NOMO-1 treated with DMSO at 0.1 percent for 48 hours (cell line): Measurements from ENCODE around the gene OSBP2.
"Not testable (repeated sequence)": the region's sequence is repeated elsewhere in the genome, so short reads cannot be mapped to it uniquely, and the experiment has no call there.

ENCODE experiments used
- DNase-seq: peaks from one replicate; lab custom pipeline; 2025; ENCODE audit not compliant: unreplicated experiment; lab: John Stamatoyannopoulos, UW

Gene OSBP2

GRCh38 chr22:30675436-30675835 lies 19.2 kb upstream of the OSBP2 start:
- DNase-seq: no peak

- DNase-seq: not testable (repeated sequence)
Measured at GRCh38 chr22:30676565-30676964, 18.1 kb upstream of the OSBP2 start.

GRCh38 chr22:30679895-30680690 lies 14.6 kb upstream of the OSBP2 start:
- DNase-seq: not testable (repeated sequence)

- no peak for DNase-seq
Measured at GRCh38 chr22:30680991-30681770, 13.5 kb upstream of the OSBP2 start.

GRCh38 chr22:30681831-30682230 lies 12.8 kb upstream of the OSBP2 start:
- DNase-seq: no peak

- DNase-seq: no peak
Measured at GRCh38 chr22:30685178-30685577, 9.5 kb upstream of the OSBP2 start.

- no peak for DNase-seq
Measured at GRCh38 chr22:30687358-30687757, 7.3 kb upstream of the OSBP2 start.

GRCh38 chr22:30689622-30690021 lies 5.1 kb upstream of the OSBP2 start:
- no peak for DNase-seq

- DNase-seq: no peak
Measured at GRCh38 chr22:30691204-30691603, 3.5 kb upstream of the OSBP2 start.

- peak; percentile 53 for DNase-seq
Measured at GRCh38 chr22:30694171-30694639, 469 bp upstream of the OSBP2 start.

GRCh38 chr22:30695351-30695851 lies 727 bp downstream of the OSBP2 start:
- DNase-seq: no peak

GRCh38 chr22:30695871-30696655 lies 1.4 kb downstream of the OSBP2 start:
- no peak for DNase-seq

- no peak for DNase-seq
Measured at GRCh38 chr22:30697975-30698374, 3.3 kb downstream of the OSBP2 start.

- no peak for DNase-seq
Measured at GRCh38 chr22:30701872-30702271, 7.2 kb downstream of the OSBP2 start.

- DNase-seq: no peak
Measured at GRCh38 chr22:30702856-30703255, 8.2 kb downstream of the OSBP2 start.

- DNase-seq: no peak
Measured at GRCh38 chr22:30704978-30705377, 10.3 kb downstream of the OSBP2 start.

GRCh38 chr22:30705710-30706651 lies 11.3 kb downstream of the OSBP2 start:
- peak; percentile 61 for DNase-seq

GRCh38 chr22:30709980-30710379 lies 15.3 kb downstream of the OSBP2 start:
- DNase-seq: not testable (repeated sequence)

- DNase-seq: no peak
Measured at GRCh38 chr22:30712094-30712493, 17.4 kb downstream of the OSBP2 start.

- no peak for DNase-seq
Measured at GRCh38 chr22:30714062-30714461, 19.4 kb downstream of the OSBP2 start.
